ENCODE results near the gene TTC21A. TPM values are rescaled to one million over a fixed set of nuclear protein-coding genes. Genes with fewer than 3 reads are reported as not detected.
"Not testable (repeated sequence)": the region's sequence is repeated elsewhere in the genome, so short reads cannot be mapped to it uniquely, and the experiment has no call there.

Gene TTC21A
- total RNA-seq, 1 donor from 2014 or later, result 2.8 TPM

DNA sequence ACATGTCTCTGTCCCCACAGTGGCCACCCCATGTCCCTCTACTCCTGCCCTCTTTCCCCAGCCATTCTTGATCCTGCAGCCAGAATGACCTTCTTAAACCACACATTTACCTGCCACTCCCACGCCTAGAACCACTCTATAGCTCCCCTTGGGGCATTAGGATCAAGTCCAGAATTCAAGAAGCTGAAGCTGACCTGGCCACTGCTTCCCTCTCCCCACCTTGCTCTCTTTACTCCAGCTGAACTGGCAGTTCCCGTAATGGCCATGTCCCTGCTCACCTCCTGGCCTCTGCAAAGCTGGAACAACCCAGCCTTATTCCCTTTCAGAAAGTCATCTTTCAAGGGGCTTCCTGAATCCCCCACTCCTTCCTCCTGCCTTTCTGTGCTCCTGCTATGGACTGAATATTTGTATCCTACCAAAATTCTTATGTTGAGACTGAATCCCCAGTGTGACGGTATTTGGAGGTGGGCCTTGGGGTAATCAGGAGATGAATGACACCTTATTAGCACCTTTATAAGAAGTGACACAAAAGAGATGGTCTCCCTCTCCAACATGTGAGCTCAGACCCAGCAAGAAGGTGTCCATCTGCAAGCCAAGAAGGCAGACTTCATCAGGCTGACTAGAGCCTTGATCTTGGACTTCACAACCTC, 42.1 kb downstream of the TTC21A start:
- DNase-seq, result no peak

DNA sequence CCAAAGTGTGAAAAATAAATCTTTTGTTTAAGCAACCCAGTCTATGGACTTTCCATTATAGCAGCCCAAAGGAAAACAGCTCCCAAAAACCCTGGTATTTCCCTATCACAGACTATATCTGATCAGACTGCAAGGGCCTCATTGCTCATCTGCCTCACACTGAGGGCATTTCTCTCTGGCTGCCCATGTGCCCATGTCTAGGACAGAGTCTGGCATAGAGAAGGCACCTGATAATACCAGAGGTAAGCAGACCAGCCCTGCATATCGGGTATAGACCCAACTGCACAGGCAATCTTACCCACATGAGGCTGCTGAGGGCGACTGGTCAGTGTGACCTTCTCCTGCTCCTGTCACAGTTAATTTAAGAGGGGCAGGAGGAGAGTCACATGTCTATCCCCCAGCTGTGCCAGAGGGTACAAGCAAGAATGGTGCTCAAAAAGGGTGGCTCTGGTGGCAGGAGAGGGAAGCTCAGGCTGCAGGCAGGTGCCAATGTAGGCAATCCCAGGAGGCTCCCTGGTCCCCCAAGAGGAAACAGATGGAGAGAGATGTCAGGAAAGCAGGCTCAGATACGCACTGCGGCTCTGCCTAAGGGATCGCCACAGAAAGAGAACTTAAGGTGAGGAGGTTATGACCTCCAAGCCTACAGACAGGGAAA, 42.8 kb downstream of the TTC21A start:
- no peak for DNase-seq

DNA sequence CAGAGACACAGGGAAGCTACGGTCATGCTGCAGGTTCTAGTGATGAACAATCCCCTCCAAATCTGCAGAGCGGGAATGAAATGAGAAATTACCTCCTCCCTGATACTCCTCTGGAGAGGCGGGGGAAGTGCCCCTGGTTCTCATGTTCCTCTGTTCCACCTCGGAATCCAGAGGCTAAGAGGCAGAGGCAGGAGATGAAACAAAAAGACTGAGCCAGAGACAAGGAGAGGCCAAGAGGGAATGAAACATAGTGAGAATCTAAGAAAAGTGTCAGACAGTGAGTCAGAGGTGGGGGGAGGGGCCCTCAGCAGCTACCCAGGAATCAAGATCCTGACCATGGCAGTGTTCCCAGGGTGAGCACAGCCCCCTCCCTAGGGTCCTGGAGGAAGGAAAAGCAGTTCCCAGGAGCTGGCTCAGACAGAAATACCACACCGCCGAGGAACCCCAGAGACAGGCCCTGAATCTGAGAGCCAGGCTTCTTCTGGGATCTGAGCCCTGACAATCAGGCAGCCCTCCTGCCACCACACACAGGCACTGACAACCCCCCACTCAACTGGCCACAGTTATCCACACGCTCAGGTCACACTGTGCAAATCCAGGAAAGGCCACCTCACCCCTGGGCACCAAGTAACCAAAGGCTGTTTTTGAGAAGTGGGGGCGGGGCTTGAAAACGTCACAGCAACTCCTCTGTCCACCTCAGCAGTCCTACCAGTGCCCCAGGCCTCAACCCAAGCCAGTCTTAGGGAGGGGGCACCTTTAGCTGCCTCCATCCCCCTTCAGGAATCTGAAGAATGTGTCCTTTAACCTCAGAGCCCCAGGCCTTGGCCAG, 43.5 kb downstream of the TTC21A start:
- peak; percentile 80 for DNase-seq

DNA sequence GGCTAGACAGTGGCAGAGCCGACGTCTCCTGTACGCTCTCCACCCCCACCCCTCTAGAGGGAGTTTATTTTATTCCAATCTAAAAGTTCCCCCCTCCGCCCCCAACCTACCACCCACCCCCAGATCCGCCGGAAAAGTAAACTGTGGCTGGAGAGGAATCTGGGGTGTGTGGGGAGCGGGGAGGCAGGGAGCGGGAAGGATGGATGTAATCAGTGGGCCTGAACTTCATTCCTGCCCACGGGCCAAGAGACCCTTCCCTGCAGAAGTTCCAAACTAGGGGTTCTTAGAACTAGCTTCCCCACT, 46.4 kb downstream of the TTC21A start:
- no peak for DNase-seq

DNA sequence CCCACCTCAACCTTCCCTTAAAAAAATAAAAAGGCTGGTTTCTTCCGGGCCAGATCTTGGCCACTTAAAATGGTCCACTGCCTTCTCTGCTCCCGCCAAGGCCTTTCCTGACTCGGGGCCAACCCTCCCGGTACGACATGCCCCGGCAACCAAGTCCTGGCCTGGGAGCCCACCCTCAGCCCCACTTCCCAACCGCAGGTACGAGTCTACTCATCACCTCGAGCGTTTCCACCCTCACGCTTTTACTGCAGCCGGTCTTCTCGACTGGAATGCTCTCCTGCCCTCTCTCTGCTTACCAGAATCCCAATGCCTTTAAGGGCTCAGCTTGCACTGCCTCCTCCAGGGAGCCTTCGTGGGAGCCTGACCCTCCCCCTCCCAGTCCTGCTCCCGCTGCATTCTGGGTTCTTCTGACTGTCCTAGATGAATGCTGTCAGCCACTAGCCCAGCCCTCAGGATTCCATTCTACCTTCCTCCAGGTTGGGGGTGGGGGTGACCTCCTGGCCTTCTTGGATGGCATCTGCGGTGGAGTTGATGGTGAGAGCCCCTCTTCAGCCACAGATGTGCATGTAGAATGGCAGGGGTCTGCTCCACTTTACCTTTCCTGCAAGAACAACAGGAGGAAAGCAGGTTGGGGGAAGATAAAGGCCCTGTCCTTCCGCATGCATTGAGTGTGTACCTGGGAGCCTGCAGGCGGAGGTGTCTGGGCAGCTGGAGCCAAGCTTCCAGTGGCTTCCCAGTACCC, 47.0 kb downstream of the TTC21A start:
- DNase-seq, result no peak

DNA sequence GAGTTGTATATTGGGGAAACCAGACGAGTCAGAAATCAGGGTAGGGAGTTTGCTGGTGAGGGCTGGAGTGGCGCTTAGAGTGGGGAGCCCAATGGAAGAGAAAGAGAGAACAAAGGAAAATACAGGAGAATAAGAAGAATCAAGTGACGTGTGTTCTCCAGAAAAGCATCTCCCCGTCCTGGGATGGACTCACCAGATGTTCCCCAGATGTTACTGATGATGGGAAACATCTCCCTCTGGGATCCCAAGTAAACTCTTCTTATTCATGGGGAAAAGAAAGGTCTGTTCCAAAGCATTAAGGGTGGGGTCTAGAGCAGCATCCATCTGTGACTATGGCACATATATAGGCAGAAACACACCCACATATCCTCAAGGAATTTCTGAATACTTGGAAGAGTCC, 48.9 kb downstream of the TTC21A start:
- no peak for DNase-seq

DNA sequence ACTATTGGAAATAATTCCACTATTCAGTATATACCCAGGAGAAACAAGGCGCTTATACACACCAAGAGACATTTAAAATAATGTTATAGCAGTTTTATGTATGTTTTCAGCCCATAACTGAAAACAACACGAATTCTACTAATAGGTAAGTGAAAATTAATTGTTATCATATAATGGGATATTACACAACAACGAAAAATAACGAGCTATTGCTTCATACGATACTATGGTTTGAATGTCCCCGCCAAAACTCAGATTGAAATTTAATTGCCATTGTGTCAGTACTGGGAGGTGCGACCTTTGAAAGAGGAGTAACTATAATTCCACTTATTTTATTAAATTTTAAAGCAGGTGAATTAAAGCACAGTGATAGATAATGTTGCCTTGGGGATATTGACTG, 49.9 kb downstream of the TTC21A start:
- DNase-seq, result no peak

DNA sequence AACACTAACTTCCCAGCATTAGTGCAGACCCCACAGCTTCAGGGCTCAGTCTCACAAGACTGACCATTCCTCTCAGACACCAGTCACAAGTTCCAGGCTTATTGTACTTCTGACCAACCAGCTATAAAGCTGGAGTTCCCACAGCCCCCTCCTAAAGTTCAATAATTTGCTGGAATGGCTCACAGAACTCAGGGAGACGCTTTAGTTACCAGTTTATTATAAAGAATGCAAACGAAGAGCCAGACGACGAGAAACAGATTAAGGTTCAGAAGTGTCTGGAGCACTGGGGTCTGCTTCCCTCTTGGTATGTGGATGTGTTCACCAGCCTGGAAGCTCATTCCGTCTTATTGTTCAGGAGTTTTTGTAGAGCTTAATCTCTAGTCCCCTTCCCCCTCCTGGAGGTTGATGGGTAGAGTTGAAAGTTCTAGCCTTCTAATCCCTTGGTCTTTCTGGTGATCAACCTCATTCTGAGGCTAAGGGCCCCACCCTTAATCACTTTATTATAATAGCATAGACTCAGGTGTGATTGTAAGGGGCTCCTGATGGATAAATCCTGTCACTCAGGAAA, 50.8 kb downstream of the TTC21A start:
- no peak for DNase-seq

DNA sequence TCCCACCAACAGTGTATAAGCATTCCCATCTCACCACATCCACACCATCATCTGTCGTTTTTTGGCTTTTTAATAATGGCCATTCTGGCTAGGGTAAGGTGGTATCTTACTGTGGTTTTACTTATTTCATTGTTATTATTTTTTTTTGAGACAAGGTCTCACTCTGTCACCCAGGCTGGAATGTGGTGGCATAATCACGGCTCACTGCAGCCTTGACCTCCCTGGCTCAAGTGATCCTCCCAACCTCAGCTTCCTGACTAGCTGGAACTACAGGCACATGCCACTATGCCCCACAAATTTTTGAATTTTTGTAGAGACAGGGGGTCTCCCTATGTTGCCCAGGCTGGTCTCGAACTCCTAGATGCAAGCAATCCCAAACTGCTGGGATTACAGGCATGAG, 56.9 kb downstream of the TTC21A start:
- DNase-seq, result no peak

DNA sequence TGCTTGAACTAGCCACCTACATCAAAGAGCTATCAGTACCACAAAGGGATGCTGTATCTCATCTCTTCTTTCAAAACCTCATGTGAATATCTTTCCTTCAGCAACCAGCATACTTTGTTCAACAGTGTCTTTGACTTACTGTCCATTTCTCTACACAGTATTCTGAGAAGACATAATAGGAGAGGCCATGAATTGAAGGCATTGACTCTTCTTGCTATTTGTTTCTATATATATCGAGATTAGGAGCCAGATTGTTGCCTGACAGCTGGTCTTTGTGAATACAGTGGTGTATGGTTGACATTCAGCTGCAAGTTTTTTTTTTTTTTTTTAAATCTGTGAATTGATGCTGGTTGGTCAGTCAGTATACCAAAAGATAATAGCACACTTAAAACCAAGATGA, 58.0 kb downstream of the TTC21A start:
- no peak for DNase-seq

DNA sequence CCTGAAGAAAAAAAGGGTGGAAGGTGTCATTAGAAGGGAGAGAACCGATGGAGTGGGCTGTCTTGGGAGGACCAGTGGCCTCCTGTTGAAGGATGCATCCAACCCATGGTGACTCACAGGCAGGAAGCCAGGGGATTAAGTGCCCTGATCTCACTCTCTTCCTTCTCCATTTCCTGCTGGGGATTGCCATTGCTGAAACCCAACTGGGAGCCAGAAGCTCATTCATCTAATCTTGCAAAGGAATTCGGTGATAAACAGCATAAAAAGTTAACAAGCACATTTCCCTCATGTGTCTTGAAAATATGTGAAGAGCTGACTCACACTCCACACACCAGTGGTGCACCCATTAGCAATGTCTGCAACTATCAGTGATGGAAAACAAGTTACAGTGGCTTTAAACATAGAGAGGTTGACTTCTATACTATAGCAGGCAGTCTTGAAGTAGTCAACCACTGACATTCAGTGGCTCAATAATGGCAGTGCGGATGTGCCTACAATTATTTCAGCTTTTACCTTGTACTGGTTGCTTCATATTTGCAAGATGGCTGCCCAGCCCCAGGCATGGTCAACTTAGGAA, 58.7 kb downstream of the TTC21A start:
- no peak for DNase-seq

DNA sequence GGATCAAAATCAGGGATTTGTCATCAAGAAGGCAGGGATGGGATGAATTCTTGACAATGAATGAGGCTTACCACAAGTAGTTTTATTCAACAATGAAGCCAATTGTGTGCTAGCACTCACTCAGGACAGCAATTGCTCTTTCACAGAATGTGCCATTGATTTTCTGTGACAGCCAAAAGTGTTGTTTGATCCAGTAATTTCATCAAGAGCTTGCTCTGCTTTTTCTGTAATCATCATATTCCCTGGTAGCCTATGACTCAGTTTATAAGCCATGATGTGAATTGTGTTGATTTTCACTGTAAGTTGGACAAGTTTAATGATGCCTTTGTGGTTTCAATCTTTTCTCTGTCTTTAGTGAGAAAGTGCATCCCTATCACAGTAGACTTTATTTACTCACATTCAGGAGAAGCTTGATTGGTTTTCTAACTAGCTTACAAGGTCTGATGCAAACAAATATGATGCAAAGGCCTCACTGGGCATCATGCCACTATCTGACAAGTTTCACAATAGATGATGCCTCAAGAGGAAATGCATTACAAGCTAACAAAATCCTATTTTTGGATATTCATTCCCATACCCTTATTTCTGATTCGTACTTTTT, 59.6 kb downstream of the TTC21A start:
- DNase-seq, result no peak

DNA sequence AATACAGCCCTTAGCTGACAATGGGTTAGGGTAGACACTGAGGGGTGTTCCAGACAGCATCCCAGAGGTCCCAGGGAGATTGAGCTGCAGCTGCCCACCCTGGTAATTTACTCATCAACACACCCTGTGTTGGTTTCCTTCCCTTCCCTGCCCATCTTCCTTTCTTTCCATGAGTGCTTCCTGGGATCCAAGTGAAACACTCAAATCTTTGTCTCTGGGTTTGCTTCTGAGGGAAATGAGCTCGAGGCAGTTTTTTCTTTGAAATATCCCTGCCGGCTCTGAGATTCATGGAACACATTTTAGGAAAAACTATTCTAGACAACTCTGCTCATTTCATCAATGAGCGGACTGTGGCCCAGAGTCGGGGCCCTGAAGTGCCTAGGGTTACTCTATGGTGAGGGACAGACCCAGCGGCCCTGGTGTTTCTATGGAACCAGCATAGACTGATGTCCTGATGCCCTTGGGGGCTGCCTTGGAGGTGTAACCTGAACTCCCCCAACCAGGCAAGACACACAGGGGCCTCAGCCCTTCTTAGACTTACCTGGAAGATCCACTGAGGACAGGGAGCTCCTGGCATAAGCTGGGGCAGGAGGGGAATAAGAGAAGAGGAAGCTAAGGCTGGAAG, 60.8 kb downstream of the TTC21A start:
- DNase-seq, result no peak

DNA sequence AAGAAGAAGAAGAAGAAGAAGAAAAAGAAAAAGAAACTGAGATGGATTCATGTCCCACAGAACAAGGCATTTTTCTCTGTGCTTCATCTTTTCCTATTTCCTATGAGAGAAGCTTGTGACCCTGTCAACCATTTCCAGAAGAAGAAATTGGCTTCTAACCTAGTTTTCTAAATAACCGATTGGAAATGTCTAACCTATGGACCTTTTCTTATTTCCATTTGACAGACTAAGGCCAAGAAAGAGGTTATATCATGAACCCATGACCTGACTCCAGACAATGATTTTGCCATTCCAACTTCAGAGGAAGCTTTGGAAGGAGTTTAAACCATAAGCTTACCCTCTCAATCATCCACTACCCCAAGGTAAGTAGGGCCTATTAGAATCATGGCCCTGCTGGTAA, 62.2 kb downstream of the TTC21A start:
- DNase-seq, result no peak

DNA sequence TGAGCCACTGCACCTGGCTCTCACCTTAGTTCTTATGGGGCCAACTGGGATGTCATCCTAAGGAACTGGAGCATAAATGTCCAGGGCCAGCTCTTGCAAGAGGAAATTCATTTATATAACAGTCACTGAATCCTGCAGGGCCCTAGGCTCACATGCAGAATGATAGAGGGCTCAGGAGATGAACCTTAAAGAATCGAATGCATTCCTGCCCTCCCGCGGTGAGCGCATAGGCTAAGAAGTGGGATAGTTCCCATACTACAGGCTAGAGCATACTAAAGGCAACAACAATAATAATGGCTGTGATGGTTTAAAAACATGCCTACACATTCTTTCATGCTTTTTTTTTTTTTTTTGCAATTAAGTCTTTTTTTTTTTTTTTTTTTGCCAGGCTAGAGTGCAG, 63.0 kb downstream of the TTC21A start:
- DNase-seq, result no peak

DNA sequence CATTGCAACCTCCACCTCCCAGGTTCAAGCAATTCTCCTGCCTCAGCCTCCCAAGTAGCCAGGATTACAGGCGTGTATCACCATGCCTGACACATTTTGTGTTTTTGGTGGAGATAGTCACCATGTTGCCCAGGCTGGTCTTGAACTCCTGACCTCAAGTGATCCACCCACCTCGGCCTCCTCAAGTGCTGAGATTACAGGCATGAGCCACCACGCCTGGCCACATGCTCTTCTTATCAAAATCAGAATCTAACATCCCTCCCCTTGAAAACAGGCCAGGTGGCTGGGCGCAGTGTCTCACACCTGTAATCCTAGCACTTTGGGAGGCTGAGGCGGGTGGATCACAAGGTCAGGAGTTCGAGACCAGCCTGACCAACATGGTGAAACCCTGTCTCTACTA, 63.4 kb downstream of the TTC21A start:
- not testable (repeated sequence) for DNase-seq

DNA sequence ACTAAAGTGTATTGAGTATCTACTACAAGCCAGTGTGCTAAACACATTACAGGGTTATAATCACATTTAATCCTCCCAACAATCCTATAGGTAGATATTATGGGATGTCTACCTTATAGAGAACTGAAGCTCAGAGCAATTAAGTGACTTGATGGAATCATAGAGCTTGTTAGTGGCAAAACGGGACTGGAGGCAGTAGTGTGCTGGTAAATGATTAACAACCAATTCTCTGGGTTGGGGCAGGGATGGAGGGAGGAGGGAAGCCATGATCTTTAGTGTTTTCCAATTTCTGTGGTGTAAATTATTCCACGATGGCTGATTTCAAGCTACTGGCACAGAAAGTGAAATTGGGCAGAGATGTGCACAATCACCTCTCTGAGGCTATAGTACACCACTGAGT, 64.4 kb downstream of the TTC21A start:
- DNase-seq, result no peak

DNA sequence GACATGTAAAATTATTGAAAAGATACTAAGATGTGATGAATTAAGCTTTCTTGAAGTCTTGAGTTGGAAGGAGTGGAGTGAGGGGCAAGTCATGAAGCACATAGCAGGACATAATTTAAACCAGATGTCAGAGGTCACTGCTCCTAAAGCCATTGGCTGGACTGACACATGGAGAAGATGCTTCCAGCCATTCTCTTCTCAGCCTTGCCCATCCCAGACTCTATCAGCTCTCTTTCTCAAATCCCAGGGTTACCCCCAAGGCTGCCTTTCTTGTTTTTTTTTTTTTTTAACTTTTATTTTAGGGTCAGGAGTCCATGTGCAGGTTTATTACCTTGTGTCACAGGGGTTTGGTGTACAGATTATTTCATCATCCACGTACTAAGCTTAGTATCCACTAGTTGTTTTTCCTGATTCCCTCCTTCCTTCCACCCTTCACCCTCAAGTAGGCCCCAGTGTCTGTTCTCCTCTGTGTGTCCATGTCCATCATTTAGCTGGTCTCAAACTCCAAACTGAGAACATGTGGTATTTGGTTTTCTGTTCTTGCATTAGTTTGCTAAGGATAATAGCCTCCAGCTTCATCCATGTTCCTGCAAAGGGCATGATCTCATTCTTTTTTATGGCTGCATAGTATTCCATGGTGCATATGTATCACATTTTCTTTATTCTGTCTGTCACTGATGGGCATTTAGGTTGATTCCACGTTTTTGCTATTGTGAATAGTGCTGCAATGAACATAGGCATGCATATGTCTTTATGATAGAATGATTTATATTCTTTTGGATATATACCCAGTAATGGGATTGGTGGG, 66.0 kb downstream of the TTC21A start:
- DNase-seq, result no peak

DNA sequence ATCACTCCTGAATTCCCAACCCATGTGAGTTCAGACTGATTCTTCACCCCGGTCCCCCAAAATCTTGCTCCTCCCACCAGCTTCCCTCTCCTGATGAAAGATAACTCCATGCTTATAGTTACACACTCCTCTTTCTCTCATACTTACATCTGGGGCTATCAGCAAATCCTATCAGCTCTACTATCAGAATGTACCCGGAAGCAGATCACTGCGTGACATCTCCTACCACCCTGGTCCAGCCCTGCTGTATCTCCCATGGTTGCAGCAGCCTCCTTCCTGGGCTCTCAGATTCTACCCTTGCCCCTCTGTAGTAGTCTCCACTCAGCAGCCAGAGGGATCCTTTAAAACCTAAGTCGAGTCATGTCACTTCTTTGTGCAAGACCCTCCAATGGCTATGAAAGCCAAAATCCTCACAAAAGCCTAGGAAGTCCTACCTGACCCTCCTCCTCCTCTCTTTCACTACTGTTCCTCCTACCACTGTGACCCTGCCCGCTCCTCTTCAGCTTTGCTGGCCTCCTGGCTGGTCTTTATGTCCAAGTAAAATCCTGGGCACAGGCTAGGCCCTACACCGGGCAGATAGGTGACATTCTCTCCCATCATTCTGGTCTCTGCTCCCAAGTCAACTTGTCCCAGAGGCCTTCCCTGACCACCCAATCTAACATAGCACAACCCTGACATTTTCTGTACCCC, 68.7 kb downstream of the TTC21A start:
- no peak for DNase-seq
